Fibroblast of skin of right biceps (primary cell): ENCODE results near the gene SNN.

Experiments
- DNase-seq: peaks from one replicate; pipeline ENCODE4 v3.0.0-alpha.2; 2013

SNN gene

GRCh38 chr16:11635679-11636171 is 32.5 kb upstream of the SNN start:
- DNase-seq: no peak

GRCh38 chr16:11636172-11636721 is 32.0 kb upstream of the SNN start:
- no peak for DNase-seq

- DNase-seq: no peak
Measured at GRCh38 chr16:11637320-11637719, 30.9 kb upstream of the SNN start.

- no peak for DNase-seq
Measured at GRCh38 chr16:11638140-11638539, 30.1 kb upstream of the SNN start.

GRCh38 chr16:11639008-11639562 is 29.2 kb upstream of the SNN start:
- no peak for DNase-seq

GRCh38 chr16:11639925-11640899 is 28.0 kb upstream of the SNN start:
- DNase-seq: peak; percentile 96

- DNase-seq: peak; percentile 67
Measured at GRCh38 chr16:11640987-11641817, 27.1 kb upstream of the SNN start.

- no peak for DNase-seq
Measured at GRCh38 chr16:11642765-11643116, 25.5 kb upstream of the SNN start.

GRCh38 chr16:11649276-11649675 is 19.0 kb upstream of the SNN start:
- no peak for DNase-seq

- DNase-seq: no peak
Measured at GRCh38 chr16:11650641-11651591, 17.3 kb upstream of the SNN start.

- no peak for DNase-seq
Measured at GRCh38 chr16:11651796-11652195, 16.5 kb upstream of the SNN start.

- DNase-seq: no peak
Measured at GRCh38 chr16:11655655-11656054, 12.6 kb upstream of the SNN start.

GRCh38 chr16:11657556-11657955 is 10.7 kb upstream of the SNN start:
- no peak for DNase-seq

GRCh38 chr16:11658896-11659708 is 9.2 kb upstream of the SNN start:
- DNase-seq: no peak

- no peak for DNase-seq
Measured at GRCh38 chr16:11660565-11660964, 7.7 kb upstream of the SNN start.

- no peak for DNase-seq
Measured at GRCh38 chr16:11662582-11662981, 5.7 kb upstream of the SNN start.

GRCh38 chr16:11665071-11665491 is 3.2 kb upstream of the SNN start:
- DNase-seq: no peak

- no peak for DNase-seq
Measured at GRCh38 chr16:11666103-11667055, 1.9 kb upstream of the SNN start.

GRCh38 chr16:11667221-11667823 is 933 bp upstream of the SNN start:
- no peak for DNase-seq
